NCI-H1930 (cell line): ENCODE measurements around the gene LDAH.

ENCODE experiments used
- DNase-seq, 2 experiments: peaks; one replicate each; lab custom pipeline; 2025; lab: John Stamatoyannopoulos, UW

Gene LDAH

DNA sequence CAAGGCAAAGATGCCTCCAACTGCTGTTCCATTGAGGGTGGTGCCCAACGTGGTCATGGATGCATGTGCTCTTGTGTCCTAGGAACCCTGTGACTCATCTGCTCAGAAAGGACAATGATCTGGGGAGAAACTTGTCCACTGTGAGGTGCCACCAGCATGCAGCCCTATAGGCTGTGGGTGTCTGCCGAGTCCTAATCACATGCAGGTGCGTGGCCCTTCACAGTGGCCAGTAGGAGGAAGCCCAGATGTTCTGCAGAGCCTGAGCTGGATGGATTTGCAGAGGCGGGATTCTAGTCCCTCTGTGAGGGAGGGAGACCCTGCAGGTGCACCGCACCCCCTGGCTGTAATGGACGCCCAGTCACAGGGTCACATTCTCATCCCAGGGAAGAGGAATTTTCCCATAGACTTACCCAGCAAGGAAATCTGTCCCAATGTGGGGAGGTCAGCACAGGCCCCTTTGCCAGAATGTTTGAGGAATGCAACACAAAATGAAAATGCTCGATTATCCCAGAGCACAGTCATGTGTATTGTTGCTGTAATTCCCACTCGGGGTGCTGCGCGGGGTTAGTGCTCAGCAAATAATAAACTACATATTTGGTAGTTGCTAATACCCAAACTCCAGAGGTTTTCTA, 142.0 kb downstream of the LDAH start:
- no peak for DNase-seq

- no peak for DNase-seq
Observed at GRCh38 chr2:20678780-20679179, 144.1 kb downstream of the LDAH start.

GRCh38 chr2:20678086-20678395, 144.9 kb downstream of the LDAH start:
- no peak for DNase-seq

DNA sequence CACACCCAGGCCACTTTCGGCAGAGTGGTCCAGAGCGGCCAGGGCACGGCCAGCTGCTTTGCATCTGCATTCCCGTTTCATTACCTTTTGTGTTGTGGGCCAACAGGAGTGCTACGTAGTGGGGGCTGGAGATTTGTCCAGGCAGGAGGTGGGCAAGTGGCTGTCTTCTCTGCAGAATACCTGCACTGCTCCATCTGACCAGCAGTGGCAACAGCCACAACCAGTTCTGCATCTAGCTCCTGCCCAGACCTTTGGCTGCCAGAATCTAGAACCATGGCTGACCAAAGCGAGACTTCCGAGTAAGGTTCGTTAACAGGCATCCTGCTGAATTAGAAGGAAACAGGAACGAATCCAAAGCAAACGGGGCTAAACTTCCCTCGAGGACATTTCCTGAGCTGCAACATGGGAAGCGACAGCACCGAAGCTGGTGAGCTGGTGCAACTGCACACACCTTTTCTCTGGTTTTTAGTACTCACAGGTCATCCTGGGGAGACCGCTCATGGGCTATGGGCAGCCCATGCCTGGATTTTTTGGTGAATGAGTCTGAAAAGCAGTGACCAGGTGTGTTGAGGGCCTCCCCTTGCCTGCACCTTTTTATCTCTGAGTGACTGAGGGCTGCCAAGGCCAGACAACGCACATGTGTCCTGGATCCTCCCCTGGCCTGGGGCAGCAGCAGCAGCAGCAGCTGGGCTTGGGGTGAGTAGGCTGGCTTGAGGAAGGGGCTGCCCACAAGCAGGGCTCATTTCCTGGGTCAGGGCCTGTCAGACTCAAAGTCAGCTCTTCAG, 145.4 kb downstream of the LDAH start:
- DNase-seq: no peak

DNA sequence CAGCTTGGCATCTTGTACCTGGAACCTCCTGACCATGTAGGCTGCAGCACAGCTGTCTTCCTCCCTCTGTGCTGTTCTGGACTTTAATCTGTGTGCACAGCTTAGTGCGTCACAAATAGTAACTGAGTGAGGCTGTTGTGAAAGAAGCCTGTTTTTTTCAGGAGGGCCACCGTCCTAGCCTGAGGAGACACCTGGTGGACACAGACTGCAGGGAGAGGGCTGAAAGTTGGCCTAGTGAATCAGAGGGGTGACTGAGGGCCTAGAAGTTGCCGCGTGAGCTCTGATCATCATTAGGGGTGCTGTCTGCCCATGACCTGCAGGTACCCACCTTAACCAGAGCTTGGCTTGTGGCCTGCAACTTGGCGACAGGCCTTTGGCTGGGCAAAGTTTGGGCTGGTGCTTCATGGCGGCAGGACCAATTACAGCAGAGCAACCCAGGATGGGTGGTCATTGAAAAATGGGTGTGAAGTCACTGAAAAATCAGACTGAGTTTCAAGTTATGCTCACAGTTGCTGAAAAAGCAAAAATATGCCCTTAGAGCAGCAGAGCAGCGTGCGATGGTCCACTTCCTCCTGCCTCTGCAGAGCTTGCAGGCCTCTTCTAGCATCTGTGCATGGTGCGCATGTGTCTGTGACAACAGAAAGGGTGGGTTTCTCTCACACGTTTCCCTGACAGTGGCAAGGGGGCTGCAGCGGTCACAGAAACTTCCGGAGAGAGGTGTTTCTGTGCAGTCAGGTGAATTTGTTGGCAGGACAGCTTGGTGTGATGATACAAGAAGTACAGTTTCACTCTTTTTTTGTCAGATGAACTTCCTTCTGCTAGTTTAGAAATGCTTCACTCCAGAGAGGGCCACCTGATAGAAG, 146.3 kb downstream of the LDAH start:
- DNase-seq: no peak

- DNase-seq: no peak
Observed at GRCh38 chr2:20675701-20676352, 147.1 kb downstream of the LDAH start.

GRCh38 chr2:20674974-20675679, 147.8 kb downstream of the LDAH start:
- no peak for DNase-seq

GRCh38 chr2:20674309-20674965, 148.5 kb downstream of the LDAH start:
- no peak for DNase-seq

DNA sequence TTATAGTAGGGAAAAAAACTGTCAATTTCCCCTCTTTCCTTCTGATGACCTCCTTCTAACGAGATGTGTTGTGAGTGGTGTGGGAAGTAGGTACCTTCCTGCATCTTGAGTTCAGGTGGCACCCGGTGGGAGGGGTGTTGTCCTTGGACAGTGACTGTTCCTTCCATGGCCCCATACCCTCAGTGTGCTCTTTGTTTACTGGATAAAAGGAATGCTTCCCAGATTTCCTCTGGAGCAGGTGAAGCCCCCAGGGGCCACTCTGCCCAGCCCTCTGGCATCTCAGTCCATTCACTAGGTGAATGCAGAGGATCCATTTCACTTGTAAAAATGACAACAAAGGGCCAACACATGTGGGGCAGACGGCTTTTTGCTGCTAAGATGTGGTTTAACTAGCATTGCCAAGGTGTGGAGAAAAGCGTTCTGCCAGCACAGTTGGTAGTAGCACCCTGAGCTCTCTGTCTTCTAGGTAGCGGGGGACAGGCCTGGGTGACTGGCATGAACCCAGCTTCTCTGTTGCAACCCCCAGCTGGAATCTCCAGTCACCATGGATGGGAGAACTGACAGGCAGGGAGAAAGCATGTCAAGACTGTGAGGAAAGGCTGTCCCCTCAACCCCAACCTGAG, 149.1 kb downstream of the LDAH start:
- DNase-seq: no peak

DNA sequence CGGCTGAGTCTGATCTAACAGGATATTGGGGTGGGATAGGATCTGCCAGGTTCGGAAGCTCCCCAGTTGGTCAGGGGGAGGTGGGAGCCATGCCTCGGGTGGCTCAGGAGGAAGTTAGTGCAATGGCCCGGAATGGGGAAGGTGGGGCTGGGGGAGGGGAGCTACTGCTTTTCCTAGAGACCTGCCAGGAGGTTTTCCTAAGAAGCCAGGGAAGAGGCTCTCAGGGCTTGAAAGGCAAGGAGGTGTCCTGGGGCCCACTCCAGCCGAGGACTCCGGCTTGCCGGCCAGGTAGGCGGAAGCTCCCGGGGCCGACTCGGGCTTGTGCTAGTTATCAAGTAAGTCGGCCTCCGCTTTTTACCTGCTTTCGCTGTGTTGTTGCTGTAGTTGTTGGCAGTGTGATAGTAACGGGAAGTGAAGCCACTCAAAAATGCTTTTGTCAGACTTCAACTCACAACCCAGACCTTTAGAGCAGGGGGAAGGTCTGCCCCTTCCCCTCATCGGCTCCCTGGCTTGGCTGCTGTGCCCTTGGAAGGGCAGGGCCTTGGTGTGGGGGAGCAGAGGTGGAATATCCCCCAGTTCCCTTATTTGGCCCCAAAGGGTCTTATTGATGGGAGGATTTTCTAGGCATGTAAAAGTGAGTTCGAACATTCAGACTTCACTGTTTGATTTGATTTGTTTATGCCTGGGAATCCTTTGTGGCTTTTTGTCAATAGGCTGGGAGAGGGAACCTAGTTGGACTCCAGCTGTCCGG, 150.5 kb downstream of the LDAH start:
- DNase-seq: no peak

GRCh38 chr2:20671736-20672080, 151.2 kb downstream of the LDAH start:
- no peak for DNase-seq

- no peak for DNase-seq
Observed at GRCh38 chr2:20671036-20671735, 151.7 kb downstream of the LDAH start.

DNA sequence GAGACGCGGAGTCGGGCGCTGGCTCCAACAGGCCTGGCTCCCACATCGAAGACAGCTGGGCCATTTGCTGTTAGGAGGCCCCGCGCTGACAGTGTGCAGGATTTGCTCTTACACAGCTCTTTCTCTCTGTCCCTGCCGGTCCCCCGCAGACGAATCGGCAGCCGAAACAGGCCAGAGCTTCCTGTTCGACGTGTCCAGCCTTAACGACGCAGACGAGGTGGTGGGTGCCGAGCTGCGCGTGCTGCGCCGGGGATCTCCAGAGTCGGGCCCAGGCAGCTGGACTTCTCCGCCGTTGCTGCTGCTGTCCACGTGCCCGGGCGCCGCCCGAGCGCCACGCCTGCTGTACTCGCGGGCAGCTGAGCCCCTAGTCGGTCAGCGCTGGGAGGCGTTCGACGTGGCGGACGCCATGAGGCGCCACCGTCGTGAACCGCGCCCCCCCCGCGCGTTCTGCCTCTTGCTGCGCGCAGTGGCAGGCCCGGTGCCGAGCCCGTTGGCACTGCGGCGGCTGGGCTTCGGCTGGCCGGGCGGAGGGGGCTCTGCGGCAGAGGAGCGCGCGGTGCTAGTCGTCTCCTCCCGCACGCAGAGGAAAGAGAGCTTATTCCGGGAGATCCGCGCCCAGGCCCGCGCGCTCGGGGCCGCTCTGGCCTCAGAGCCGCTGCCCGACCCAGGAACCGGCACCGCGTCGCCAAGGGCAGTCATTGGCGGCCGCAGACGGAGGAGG, 152.4 kb downstream of the LDAH start:
- DNase-seq: no peak

- DNase-seq: no peak
Observed at GRCh38 chr2:20669562-20670314, 153.2 kb downstream of the LDAH start.

- no peak for DNase-seq
Observed at GRCh38 chr2:20668871-20669475, 153.9 kb downstream of the LDAH start.

DNA sequence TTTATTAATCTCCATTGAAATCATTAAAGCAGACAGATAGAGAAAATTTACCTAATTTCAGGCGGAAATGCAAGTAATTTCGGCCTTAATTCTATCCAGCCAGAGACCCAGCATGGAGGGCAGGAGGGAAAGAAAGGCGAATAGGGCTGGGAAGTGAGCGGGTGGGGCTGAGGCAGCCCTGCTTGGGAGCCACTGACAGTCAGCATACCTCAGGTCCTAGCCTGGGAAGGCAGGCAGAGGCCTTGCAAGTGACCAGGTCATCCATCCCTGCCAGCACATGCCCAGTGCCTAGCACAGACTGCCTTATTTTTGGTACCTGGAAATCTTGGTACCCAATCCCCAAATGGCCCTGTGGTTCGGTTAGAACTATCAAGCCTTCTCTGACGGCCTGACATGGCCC, 154.4 kb downstream of the LDAH start:
- no peak for DNase-seq

DNA sequence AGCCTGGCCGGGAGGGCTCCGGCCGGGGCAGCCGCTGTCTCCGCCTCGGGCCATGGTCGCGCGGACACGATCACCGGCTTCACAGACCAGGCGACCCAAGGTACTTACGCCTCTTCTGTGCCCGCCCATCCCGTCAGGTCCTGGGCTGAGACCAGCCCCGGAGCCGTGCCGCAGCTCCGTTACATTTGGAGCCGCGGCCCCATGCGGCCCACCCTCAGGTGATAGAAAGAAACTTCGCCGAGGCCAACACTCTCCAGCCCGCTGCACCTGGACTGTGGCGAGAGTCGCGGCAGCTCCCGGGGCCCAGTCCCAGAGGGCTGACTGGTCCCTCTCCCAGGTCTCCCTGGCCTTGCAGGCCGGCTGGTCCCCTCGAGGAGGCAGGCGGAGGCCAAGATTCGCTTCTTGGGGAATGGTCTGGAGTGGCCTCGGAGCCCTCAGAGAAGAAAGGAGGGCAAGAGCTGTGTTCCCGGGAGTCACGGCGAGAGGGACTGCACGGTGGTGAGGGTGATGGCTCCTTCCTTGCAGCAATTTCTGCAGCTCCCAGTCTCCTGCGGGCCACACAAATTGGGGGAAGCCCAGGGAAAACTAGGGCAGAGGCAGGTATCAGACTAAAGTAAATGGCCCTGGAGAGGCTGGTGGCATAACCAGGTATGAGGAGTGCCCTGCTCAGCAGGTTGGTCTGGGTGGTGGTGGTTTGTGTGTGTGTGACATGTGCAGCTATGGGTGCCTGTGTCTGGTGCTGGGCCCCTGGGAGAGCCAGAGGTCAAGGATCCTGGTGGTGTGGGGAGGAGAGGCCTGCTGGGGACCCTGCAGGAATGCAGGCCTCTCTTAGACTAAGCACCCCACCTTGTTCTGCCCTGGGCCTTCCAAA, 155.1 kb downstream of the LDAH start:
- DNase-seq: no peak
